Stimulated activated CD4-positive, alpha-beta T cell treated with anti-CD3 and anti-CD28 coated beads, TNF-alpha, amount 100 ng/mL, for 4 hours (primary cell): ENCODE data around the gene FGGY.

Experiments
- DNase-seq, 3 experiments: peaks; one replicate each; pipeline ENCODE4 v3.0.0-alpha.2; 2020; ENCODE audit warnings: low read depth in 3 of 3

Gene FGGY

GRCh38 chr1:59678493-59679228 lies 381.8 kb downstream of the FGGY start:
- no peak for DNase-seq

GRCh38 chr1:59680044-59680443 lies 383.1 kb downstream of the FGGY start:
- DNase-seq = no peak

- no peak for DNase-seq
These were observed 385.6 kb downstream of the FGGY start for GRCh38 chr1:59682396-59683080.

GRCh38 chr1:59683197-59683596 lies 386.3 kb downstream of the FGGY start:
- DNase-seq = no peak

GRCh38 chr1:59684698-59685097 lies 387.8 kb downstream of the FGGY start:
- DNase-seq = no peak

- DNase-seq = no peak
These were observed 388.2 kb downstream of the FGGY start for GRCh38 chr1:59685101-59685500.

GRCh38 chr1:59685666-59686065 lies 388.8 kb downstream of the FGGY start:
- no peak for DNase-seq

- DNase-seq = no peak
These were observed 389.3 kb downstream of the FGGY start for GRCh38 chr1:59686170-59686569.

- DNase-seq = no peak
These were observed 389.7 kb downstream of the FGGY start for GRCh38 chr1:59686574-59686973.

- no peak for DNase-seq
These were observed 390.2 kb downstream of the FGGY start for GRCh38 chr1:59687081-59687480.

- DNase-seq = no peak
These were observed 392.1 kb downstream of the FGGY start for GRCh38 chr1:59688976-59689375.

GRCh38 chr1:59689730-59690129 lies 392.8 kb downstream of the FGGY start:
- DNase-seq = no peak

- no peak for DNase-seq
These were observed 393.5 kb downstream of the FGGY start for GRCh38 chr1:59690171-59690930.

GRCh38 chr1:59691261-59691660 lies 394.4 kb downstream of the FGGY start:
- DNase-seq = no peak

- DNase-seq = no peak
These were observed 395.7 kb downstream of the FGGY start for GRCh38 chr1:59692591-59692990.

GRCh38 chr1:59693406-59693805 lies 396.5 kb downstream of the FGGY start:
- no peak for DNase-seq

- no peak for DNase-seq
These were observed 398.4 kb downstream of the FGGY start for GRCh38 chr1:59695252-59695651.

GRCh38 chr1:59696421-59697115 lies 399.7 kb downstream of the FGGY start:
- DNase-seq = no peak

- no peak for DNase-seq
These were observed 400.4 kb downstream of the FGGY start for GRCh38 chr1:59697150-59697800.

GRCh38 chr1:59698386-59698785 lies 401.5 kb downstream of the FGGY start:
- no peak for DNase-seq

GRCh38 chr1:59699227-59699847 lies 402.4 kb downstream of the FGGY start:
- DNase-seq = no peak
